ENCODE results near the gene TEAD1.

Gene TEAD1

GRCh38 chr11:12785901-12786300 is 111.7 kb downstream of the TEAD1 start:
- TF ChIP-seq POLR2AphosphoS5 (IDR thresholded peaks at IDR 0.05; ENCODE audit: low read depth, low read length) (no peak), SIN3A (IDR thresholded peaks at IDR 0.05; ENCODE audit: borderline replicate concordance, insufficient read depth, low read length) (no peak)

GRCh38 chr11:12786450-12786849 is 112.2 kb downstream of the TEAD1 start:
- TF ChIP-seq FOXP2 (optimal IDR thresholded peaks at IDR 0.05; ENCODE audit: borderline replicate concordance, extremely low read depth, extremely low read length, insufficient read depth) = no peak
- TF ChIP-seq TAF1 (IDR thresholded peaks at IDR 0.05; ENCODE audit: borderline replicate concordance, insufficient read depth, low read length) = no peak
- TF ChIP-seq SIN3A (IDR thresholded peaks at IDR 0.05; ENCODE audit: borderline replicate concordance, insufficient read depth, low read length) = no peak
- no peak for TF ChIP-seq POLR2AphosphoS5 (IDR thresholded peaks at IDR 0.05; ENCODE audit: low read depth, low read length)
- TF ChIP-seq REST (IDR thresholded peaks at IDR 0.05; ENCODE audit: insufficient read depth in 1 of 2, low read depth in 2 of 2, low read length in 2 of 2) = no peak

GRCh38 chr11:12786891-12787290 is 112.7 kb downstream of the TEAD1 start:
- TF ChIP-seq FOXP2 (optimal IDR thresholded peaks at IDR 0.05; ENCODE audit: borderline replicate concordance, extremely low read depth, extremely low read length, insufficient read depth) (no peak), SIN3A (IDR thresholded peaks at IDR 0.05; ENCODE audit: borderline replicate concordance, insufficient read depth, low read length) (no peak), POLR2AphosphoS5 (IDR thresholded peaks at IDR 0.05; ENCODE audit: low read depth, low read length) (no peak), REST (IDR thresholded peaks at IDR 0.05; ENCODE audit: insufficient read depth in 1 of 2, low read depth in 2 of 2, low read length in 2 of 2) (no peak), TAF1 (IDR thresholded peaks at IDR 0.05; ENCODE audit: borderline replicate concordance, insufficient read depth, low read length) (no peak)

GRCh38 chr11:12787847-12788246 is 113.6 kb downstream of the TEAD1 start:
- TF ChIP-seq TAF1 (IDR thresholded peaks at IDR 0.05; ENCODE audit: borderline replicate concordance, insufficient read depth, low read length) = no peak
- no peak for TF ChIP-seq POLR2AphosphoS5 (IDR thresholded peaks at IDR 0.05; ENCODE audit: low read depth, low read length)

- TF ChIP-seq TAF1 (IDR thresholded peaks at IDR 0.05; ENCODE audit: borderline replicate concordance, insufficient read depth, low read length) (no peak), SIN3A (IDR thresholded peaks at IDR 0.05; ENCODE audit: borderline replicate concordance, insufficient read depth, low read length) (no peak), REST (IDR thresholded peaks at IDR 0.05; ENCODE audit: insufficient read depth in 1 of 2, low read depth in 2 of 2, low read length in 2 of 2) (no peak), POLR2AphosphoS5 (IDR thresholded peaks at IDR 0.05; ENCODE audit: low read depth, low read length) (no peak), FOXP2 (optimal IDR thresholded peaks at IDR 0.05; ENCODE audit: borderline replicate concordance, extremely low read depth, extremely low read length, insufficient read depth) (no peak)
These were observed 114.8 kb downstream of the TEAD1 start for GRCh38 chr11:12789054-12789453.

GRCh38 chr11:12789596-12790215 is 115.5 kb downstream of the TEAD1 start:
- no peak for TF ChIP-seq REST (IDR thresholded peaks at IDR 0.05; ENCODE audit: insufficient read depth in 1 of 2, low read depth in 2 of 2, low read length in 2 of 2)
- no peak for TF ChIP-seq POLR2AphosphoS5 (IDR thresholded peaks at IDR 0.05; ENCODE audit: low read depth, low read length)
- TF ChIP-seq FOXP2 (optimal IDR thresholded peaks at IDR 0.05; ENCODE audit: borderline replicate concordance, extremely low read depth, extremely low read length, insufficient read depth) = no peak
- no peak for TF ChIP-seq SIN3A (IDR thresholded peaks at IDR 0.05; ENCODE audit: borderline replicate concordance, insufficient read depth, low read length)
- no peak for TF ChIP-seq TAF1 (IDR thresholded peaks at IDR 0.05; ENCODE audit: borderline replicate concordance, insufficient read depth, low read length)
